NCI-H460 (cell line): ENCODE measurements around the gene LYZL2. TPM values are rescaled to one million over a fixed set of nuclear protein-coding genes. Genes with fewer than 3 reads are reported as not detected.

Experiments used
- total RNA-seq: library from RNA; depleted of rRNA; stranded (reverse); fragments of >200 nt; shearing (Covaris generic); gene quantifications from 2 replicates; pipeline ENCODE4 v1.2.3, GENCODE V29; 2014; rRNA removed

The LYZL2 gene
- total RNA-seq, 1 experiment from 2014 or later: not detected

Other genes starting within 250 kb of the LYZL2 start
- 6.0 and 8.0 TPM in 2 replicates for gene MAP3K8, start 195.6 kb downstream of the LYZL2 start, total RNA-seq